Measurements from ENCODE around the gene LSAMP.

Gene LSAMP

DNA sequence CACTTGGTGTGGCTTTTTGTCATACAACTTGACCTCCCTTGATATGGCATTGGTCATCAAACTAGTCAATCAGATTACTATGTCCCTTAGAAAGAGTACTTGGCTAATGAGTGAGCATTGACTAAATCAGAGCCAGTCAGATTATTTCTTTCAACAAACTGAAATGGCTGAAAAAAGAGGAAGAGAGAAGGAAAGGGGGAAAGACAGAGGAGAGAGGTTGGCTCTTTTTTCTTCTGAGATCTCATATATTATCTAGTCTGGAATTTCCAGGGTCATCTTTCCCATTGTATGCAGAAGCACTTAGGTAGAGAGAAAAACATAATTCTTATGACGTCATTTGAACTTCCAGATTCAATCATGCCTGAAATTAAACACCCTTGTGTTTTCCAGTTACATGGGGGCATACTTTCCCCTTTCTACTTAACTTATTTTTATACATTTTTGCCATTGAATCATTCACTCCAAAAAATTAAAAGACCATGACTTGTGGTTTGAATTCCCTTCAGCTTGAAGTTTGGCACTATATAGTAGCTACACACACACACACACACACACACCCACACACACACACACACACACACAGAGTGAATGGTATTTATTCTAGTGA, 387.8 kb downstream of the LSAMP start:
- no peaks in the 10 kb centered on the region for H3K9me3 ChIP-seq (ENCODE audit: control insufficient read depth, low read depth, low read length)
- no peak overlapping the region for H3K4me3 ChIP-seq (ENCODE audit: low read length)
- H3K36me3 ChIP-seq (ENCODE audit: control insufficient read depth, low read depth, low read length): no peaks in the 10 kb centered on the region
- H3K9ac ChIP-seq (ENCODE audit: low read length): no peak overlapping the region
- H3K27me3 ChIP-seq (ENCODE audit: control insufficient read depth, insufficient read depth, low read length): no peaks in the 10 kb centered on the region
- H3K27ac ChIP-seq (ENCODE audit: low read length): no peak overlapping the region
- peaks cover 8% of the 10 kb centered on the region for H3K4me1 ChIP-seq (ENCODE audit: control insufficient read depth, low read depth, low read length)

DNA sequence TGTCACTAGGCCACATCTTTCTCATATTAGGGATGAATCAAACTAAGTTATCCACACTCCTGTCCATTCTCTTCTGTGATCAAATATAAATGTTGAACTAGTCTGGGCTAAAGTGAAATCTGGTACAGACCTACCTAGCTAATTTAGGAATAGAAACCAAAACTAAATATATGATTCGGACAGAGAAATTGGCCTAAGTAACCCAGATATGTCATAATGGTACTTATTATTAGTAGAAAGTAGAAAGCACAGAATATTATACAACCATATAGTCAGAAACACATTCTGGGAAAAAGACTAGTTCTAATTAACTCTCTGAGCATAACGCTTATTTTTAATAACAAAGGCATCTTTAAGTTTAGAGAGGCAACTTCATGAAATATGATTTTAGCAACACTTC, 389.0 kb downstream of the LSAMP start:
- Histone ChIP-seq H3K36me3 (ENCODE audit: control insufficient read depth, low read depth, low read length) (no peaks in the 10 kb centered on the region), H3K4me3 (ENCODE audit: low read length) (no peak overlapping the region), H3K9ac (ENCODE audit: low read length) (no peak overlapping the region), H3K9me3 (ENCODE audit: control insufficient read depth, low read depth, low read length) (no peaks in the 10 kb centered on the region), H3K27ac (ENCODE audit: low read length) (no peak overlapping the region), H3K4me1 (ENCODE audit: control insufficient read depth, low read depth, low read length) (peaks cover 8% of the 10 kb centered on the region), H3K27me3 (ENCODE audit: control insufficient read depth, insufficient read depth, low read length) (no peaks in the 10 kb centered on the region)

DNA sequence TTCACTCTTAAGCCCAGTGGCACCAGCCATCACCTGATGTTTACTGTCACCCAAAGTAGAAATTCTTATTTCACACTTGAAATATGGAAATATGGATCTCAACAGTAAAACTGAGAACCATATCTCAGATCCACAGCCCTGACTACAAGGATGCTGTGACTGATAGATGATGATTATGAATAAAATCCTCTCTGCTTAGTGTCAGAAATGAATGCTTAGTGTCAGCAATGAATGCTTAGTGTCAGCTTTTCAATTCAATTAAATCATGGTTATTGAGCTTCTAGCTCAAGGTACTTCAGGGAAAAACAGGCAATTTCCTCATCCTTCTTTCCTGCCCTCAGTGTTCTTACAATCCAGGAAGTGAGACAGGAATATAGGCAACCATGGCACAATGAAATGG, 392.3 kb downstream of the LSAMP start:
- H3K9ac ChIP-seq (ENCODE audit: low read length): no peak overlapping the region
- H3K9me3 ChIP-seq (ENCODE audit: control insufficient read depth, low read depth, low read length): no peaks in the 10 kb centered on the region
- H3K27ac ChIP-seq (ENCODE audit: low read length): no peak overlapping the region
- no peaks in the 10 kb centered on the region for H3K4me1 ChIP-seq (ENCODE audit: control insufficient read depth, low read depth, low read length)
- no peaks in the 10 kb centered on the region for H3K27me3 ChIP-seq (ENCODE audit: control insufficient read depth, insufficient read depth, low read length)
- no peak overlapping the region for H3K4me3 ChIP-seq (ENCODE audit: low read length)
- no peaks in the 10 kb centered on the region for H3K36me3 ChIP-seq (ENCODE audit: control insufficient read depth, low read depth, low read length)

DNA sequence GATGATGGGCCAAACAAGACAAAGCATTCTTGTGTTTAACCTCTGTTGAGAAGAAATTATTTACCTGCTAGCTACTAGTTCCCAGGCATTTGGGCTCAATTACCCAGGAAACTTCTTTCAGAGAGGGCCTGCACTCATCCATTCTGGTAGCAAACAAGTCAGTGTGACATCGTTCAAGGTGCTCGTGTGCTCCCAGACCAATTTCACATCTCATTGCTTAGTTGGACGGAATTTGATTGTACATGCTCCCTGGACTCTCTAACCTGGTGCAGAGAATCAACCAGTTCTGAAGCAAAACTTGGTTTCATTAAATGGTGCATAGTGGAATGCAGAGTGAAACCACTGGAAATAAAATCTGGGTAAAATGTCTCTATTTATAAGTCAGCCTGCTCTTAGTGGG, 392.7 kb downstream of the LSAMP start:
- no peak overlapping the region for H3K4me3 ChIP-seq (ENCODE audit: low read length)
- H3K4me1 ChIP-seq (ENCODE audit: control insufficient read depth, low read depth, low read length): no peaks in the 10 kb centered on the region
- no peaks in the 10 kb centered on the region for H3K36me3 ChIP-seq (ENCODE audit: control insufficient read depth, low read depth, low read length)
- H3K27me3 ChIP-seq (ENCODE audit: control insufficient read depth, insufficient read depth, low read length): no peaks in the 10 kb centered on the region
- no peak overlapping the region for H3K9ac ChIP-seq (ENCODE audit: low read length)
- H3K9me3 ChIP-seq (ENCODE audit: control insufficient read depth, low read depth, low read length): no peaks in the 10 kb centered on the region
- H3K27ac ChIP-seq (ENCODE audit: low read length): no peak overlapping the region

DNA sequence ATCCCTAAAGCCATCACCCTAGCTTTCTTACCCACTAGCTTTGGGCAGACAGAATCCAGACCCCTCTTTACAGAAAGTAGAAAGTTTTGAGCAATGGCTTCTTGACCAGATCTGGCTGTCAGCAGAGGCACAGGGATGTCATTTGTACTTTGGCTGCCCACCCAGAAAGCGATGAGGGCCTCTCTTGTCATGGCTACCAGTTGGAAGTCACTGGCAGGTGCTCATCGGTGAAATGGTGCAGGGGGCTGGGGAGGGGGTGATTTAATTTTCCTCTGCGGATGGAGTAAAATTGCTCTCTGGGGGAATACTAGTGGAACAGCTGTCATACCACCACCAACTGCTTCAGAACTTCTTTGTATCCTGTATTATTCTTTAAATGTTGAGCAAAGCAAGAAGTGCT, 393.7 kb downstream of the LSAMP start:
- Histone ChIP-seq H3K36me3 (ENCODE audit: control insufficient read depth, low read depth, low read length) (no peaks in the 10 kb centered on the region), H3K9ac (ENCODE audit: low read length) (no peak overlapping the region), H3K27me3 (ENCODE audit: control insufficient read depth, insufficient read depth, low read length) (no peaks in the 10 kb centered on the region), H3K4me1 (ENCODE audit: control insufficient read depth, low read depth, low read length) (no peaks in the 10 kb centered on the region), H3K9me3 (ENCODE audit: control insufficient read depth, low read depth, low read length) (no peaks in the 10 kb centered on the region), H3K27ac (ENCODE audit: low read length) (no peak overlapping the region), H3K4me3 (ENCODE audit: low read length) (no peak overlapping the region)

DNA sequence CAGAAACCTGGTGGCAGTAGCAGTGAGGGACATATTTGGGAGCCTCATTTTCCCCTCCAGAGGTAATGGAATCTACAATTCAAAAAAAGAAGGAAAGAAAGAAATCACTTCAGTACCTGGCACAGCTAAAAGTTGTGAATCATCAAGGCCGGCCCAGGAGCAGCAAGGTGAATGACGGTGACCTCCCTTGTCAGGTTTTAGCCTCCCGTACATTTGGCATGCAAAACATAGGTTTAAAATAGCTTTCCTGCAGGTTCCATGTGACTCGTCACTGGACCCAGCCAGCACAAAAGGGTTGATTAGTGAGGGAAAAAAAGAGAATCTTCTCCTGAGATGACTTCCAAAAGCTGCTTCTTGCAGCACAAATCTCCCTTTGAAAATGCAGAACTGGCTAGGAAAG, 394.2 kb downstream of the LSAMP start:
- Histone ChIP-seq H3K27ac (ENCODE audit: low read length) (no peak overlapping the region), H3K27me3 (ENCODE audit: control insufficient read depth, insufficient read depth, low read length) (no peaks in the 10 kb centered on the region), H3K4me3 (ENCODE audit: low read length) (no peak overlapping the region), H3K36me3 (ENCODE audit: control insufficient read depth, low read depth, low read length) (no peaks in the 10 kb centered on the region), H3K4me1 (ENCODE audit: control insufficient read depth, low read depth, low read length) (no peaks in the 10 kb centered on the region), H3K9me3 (ENCODE audit: control insufficient read depth, low read depth, low read length) (no peaks in the 10 kb centered on the region), H3K9ac (ENCODE audit: low read length) (no peak overlapping the region)

DNA sequence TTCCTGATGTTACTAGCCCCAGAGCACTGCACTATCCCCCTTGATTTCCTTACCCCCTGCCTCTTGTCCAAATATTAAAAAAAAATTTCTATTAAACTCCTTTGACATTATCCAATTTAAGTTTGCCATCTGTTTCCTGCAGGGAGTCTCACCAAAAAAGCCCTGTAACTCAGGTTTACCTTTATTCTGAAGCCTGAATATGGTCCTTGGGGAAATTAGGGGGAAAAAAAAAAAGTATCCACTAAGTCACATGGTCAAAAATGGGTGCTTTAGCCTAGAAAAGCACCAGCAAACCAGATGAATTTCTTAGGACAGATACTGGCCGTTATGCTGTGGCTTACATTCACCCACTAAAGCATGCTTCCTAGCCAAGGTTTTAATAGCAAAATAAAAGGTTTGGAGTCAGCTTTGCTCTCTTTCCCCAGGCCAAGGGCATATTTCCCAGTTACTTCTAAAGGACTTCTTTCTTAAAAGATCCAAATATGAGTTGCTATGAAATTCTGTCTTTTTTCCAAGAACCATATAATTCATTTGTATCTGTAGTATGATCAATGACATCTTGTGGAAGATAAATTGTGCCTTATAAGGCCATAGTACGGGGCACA, 394.9 kb downstream of the LSAMP start:
- no peaks in the 10 kb centered on the region for H3K27me3 ChIP-seq (ENCODE audit: control insufficient read depth, insufficient read depth, low read length)
- H3K27ac ChIP-seq (ENCODE audit: low read length): no peak overlapping the region
- no peaks in the 10 kb centered on the region for H3K9me3 ChIP-seq (ENCODE audit: control insufficient read depth, low read depth, low read length)
- H3K4me1 ChIP-seq (ENCODE audit: control insufficient read depth, low read depth, low read length): no peaks in the 10 kb centered on the region
- H3K36me3 ChIP-seq (ENCODE audit: control insufficient read depth, low read depth, low read length): no peaks in the 10 kb centered on the region
- no peak overlapping the region for H3K4me3 ChIP-seq (ENCODE audit: low read length)
- no peak overlapping the region for H3K9ac ChIP-seq (ENCODE audit: low read length)

DNA sequence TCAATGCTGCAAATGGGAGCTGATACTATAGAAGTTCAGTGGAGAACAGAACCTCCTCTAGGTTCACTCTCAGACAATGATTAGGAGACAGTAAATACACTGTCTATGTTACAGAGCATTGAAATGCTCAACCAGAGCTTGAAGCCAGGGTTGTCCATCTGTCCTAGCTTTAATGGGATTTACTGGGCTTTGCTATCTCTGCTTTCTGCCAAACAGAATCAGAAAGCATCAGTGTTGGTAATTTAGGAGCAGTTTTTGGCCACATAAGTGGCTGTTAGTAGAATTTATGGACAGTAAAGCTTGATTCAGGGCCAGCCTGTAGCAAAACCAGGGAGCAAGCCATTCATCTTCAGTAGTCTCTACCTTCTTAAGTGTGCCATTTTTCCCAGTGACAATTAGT, 396.3 kb downstream of the LSAMP start:
- Histone ChIP-seq H3K4me1 (ENCODE audit: control insufficient read depth, low read depth, low read length) (no peaks in the 10 kb centered on the region), H3K9me3 (ENCODE audit: control insufficient read depth, low read depth, low read length) (no peaks in the 10 kb centered on the region), H3K9ac (ENCODE audit: low read length) (no peak overlapping the region), H3K4me3 (ENCODE audit: low read length) (no peak overlapping the region), H3K27me3 (ENCODE audit: control insufficient read depth, insufficient read depth, low read length) (no peaks in the 10 kb centered on the region), H3K36me3 (ENCODE audit: control insufficient read depth, low read depth, low read length) (no peaks in the 10 kb centered on the region), H3K27ac (ENCODE audit: low read length) (no peak overlapping the region)

DNA sequence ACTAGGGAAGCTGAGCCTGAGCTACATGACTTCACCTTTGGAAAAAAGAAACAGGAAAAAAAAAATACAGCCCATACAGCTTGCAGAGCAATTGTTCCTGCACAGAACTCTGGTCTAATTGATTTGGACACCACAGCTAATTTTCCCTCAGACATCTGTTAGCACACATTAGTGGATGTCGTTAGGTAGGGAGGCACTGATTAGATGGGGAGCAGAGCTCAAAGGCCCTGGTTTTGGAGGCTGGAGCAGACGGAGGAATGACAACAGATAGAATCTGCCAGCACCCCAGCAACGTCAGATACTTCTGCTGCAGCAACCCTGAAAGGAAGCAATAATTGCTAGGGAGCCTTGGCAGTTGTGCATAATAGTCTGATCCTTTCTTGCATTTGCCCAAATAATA, 398.9 kb downstream of the LSAMP start:
- Histone ChIP-seq H3K27me3 (ENCODE audit: control insufficient read depth, insufficient read depth, low read length) (no peaks in the 10 kb centered on the region), H3K9me3 (ENCODE audit: control insufficient read depth, low read depth, low read length) (no peaks in the 10 kb centered on the region), H3K4me1 (ENCODE audit: control insufficient read depth, low read depth, low read length) (no peaks in the 10 kb centered on the region), H3K27ac (ENCODE audit: low read length) (no peak overlapping the region), H3K4me3 (ENCODE audit: low read length) (no peak overlapping the region), H3K9ac (ENCODE audit: low read length) (no peak overlapping the region), H3K36me3 (ENCODE audit: control insufficient read depth, low read depth, low read length) (no peaks in the 10 kb centered on the region)

DNA sequence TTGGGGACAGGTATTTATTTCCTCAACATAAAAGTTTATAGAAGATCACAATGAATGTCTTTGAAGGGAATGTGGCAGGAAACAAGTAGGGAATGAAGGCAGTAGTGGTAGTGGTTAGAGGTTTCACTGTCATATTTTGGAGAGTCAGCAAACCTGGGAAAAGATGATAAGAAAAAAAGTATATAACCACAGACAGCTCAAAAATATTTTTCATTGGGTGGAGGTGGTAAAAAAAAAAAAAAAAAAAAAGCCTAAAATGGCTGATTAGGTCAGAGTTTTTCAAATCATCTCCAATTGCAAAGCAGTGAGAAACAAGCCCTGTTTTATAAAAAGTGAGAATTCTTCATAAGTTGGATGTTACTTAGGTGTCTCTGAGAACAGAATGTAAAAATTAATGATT, 400.0 kb downstream of the LSAMP start:
- no peak overlapping the region for H3K27ac ChIP-seq (ENCODE audit: low read length)
- no peaks in the 10 kb centered on the region for H3K9me3 ChIP-seq (ENCODE audit: control insufficient read depth, low read depth, low read length)
- H3K4me3 ChIP-seq (ENCODE audit: low read length): no peak overlapping the region
- no peaks in the 10 kb centered on the region for H3K27me3 ChIP-seq (ENCODE audit: control insufficient read depth, insufficient read depth, low read length)
- no peak overlapping the region for H3K9ac ChIP-seq (ENCODE audit: low read length)
- H3K36me3 ChIP-seq (ENCODE audit: control insufficient read depth, low read depth, low read length): no peaks in the 10 kb centered on the region
- H3K4me1 ChIP-seq (ENCODE audit: control insufficient read depth, low read depth, low read length): no peaks in the 10 kb centered on the region

DNA sequence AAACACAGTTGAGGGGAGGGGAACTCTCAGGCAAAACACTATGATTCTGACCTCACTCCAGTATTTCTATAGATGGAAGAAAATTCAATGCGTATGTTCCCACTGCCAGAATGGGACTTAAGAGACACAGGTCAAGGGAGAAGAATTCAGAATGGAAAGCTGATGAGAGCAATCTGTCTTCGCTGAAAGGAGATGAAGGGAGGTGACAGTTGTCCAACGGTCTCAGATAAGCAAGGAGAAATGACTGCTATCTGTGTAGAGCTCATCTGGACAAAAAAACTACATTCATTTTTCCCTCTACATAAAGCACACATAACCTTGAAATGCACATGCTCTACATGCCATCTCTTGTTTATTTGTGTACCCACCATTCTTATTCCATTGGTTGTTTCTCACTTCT, 405.1 kb downstream of the LSAMP start:
- Histone ChIP-seq H3K27me3 (ENCODE audit: control insufficient read depth, insufficient read depth, low read length) (no peaks in the 10 kb centered on the region), H3K4me1 (ENCODE audit: control insufficient read depth, low read depth, low read length) (peaks cover 11% of the 10 kb centered on the region), H3K27ac (ENCODE audit: low read length) (no peak overlapping the region), H3K9ac (ENCODE audit: low read length) (no peak overlapping the region), H3K36me3 (ENCODE audit: control insufficient read depth, low read depth, low read length) (no peaks in the 10 kb centered on the region), H3K4me3 (ENCODE audit: low read length) (no peak overlapping the region), H3K9me3 (ENCODE audit: control insufficient read depth, low read depth, low read length) (no peaks in the 10 kb centered on the region)

DNA sequence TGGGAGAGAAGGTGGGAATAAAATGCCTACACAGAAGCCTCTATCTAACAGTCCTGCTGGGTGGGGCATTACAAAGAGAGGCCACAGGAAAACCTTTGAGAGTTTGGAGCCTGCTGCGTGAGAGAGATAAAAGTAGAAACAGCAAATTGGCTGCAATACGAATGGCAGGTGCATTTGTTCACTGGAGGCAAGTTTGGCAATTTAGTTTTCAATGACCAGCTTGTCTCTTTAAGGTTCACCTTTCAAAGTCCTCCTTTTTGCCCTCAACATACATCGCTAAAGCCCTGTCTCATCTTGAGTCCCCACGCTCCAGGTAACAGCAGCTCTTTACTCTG, 405.7 kb downstream of the LSAMP start:
- Histone ChIP-seq H3K27me3 (ENCODE audit: control insufficient read depth, insufficient read depth, low read length) (no peaks in the 10 kb centered on the region), H3K4me3 (ENCODE audit: low read length) (no peak overlapping the region), H3K36me3 (ENCODE audit: control insufficient read depth, low read depth, low read length) (no peaks in the 10 kb centered on the region), H3K9me3 (ENCODE audit: control insufficient read depth, low read depth, low read length) (no peaks in the 10 kb centered on the region), H3K4me1 (ENCODE audit: control insufficient read depth, low read depth, low read length) (peaks cover 12% of the 10 kb centered on the region), H3K9ac (ENCODE audit: low read length) (no peak overlapping the region), H3K27ac (ENCODE audit: low read length) (no peak overlapping the region)
